Mesothelial cell of epicardium (in vitro differentiated cells): ENCODE results near the gene NFE2L3. TPM values are rescaled to one million over a fixed set of nuclear protein-coding genes. Genes with fewer than 3 reads are reported as not detected.

Source experiments
- DNase-seq, 2 experiments: peaks; one replicate each; pipeline ENCODE4 v3.0.0; 2021; ENCODE audit warnings: low spot score in 2 of 2; ENCODE audit not compliant: unreplicated experiment in 2 of 2
- H3K27ac Mint-ChIP-seq: 2 replicates; pipeline ENCODE4 v1.8.0; 2021; ENCODE audit warnings: mixed read lengths
- H3K27me3 Mint-ChIP-seq: 2 replicates; pipeline ENCODE4 v1.8.0; 2021; ENCODE audit warnings: low read depth, mixed read lengths
- H3K36me3 Mint-ChIP-seq: 2 replicates; pipeline ENCODE4 v1.8.0; 2021; ENCODE audit warnings: mixed read lengths
- H3K4me1 Mint-ChIP-seq: 2 replicates; pipeline ENCODE4 v1.8.0; 2021; ENCODE audit warnings: mixed read lengths
- H3K4me3 Mint-ChIP-seq: 2 replicates; pipeline ENCODE4 v1.8.0; 2021; ENCODE audit warnings: mild to moderate bottlenecking, moderate library complexity, mixed read lengths
- H3K9me3 Mint-ChIP-seq: 2 replicates; pipeline ENCODE4 v1.8.0; 2021; ENCODE audit warnings: mixed read lengths
- total RNA-seq: library from RNA; stranded (reverse); gene quantifications from 3 replicates; pipeline ENCODE4 v1.2.1, GENCODE V29; 2021
- TF ChIP-seq, protein P1 (sequence below): fragments of 200-600 bp; sonication (generic); IDR thresholded peaks from one replicate; pipeline ENCODE4 v1.5.0; 2021; ENCODE audit warnings: antibody characterized with exemption; ENCODE audit not compliant: unreplicated experiment

Gene NFE2L3
- total RNA-seq, 1 donor from 2014 or later, result 11.8 TPM

DNA sequence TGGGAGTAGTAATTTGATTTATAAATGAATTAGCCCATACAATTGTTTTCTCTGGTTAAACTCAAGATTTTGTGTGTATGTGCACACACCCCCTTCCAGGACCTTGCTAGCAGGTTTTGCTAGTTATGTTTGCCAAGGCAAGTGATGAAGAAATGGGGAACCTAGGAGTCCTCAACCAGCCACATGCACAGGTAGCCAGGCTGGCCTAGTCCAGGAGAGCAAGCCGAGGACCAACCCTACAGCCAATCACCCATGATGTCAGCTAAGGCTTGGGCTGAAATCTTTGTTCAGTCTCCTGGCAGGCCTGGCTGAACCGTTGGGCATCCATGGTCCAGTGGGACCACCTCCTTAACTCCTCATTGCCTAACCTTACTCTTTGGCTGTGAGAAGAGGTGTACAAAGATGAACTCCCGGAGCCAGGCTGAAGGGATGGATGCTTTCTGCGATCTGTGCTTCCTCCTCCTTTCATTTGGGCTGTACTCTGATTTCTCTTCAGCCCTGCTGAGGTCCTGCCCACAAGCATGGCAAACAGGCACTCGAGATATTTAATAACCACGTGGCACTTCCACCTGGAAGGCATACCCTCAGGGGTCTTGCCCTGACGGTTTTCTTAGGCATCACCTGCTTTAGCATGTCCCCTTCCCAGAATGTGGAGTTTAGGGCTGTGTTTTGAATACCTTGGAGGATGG is 26.4 kb downstream of the NFE2L3 start:
- Mint-ChIP-seq H3K36me3 (peaks cover 6% of the 10 kb centered on the region), H3K4me1 (peaks cover 7% of the 10 kb centered on the region), H3K9me3 (no peaks in the 10 kb centered on the region), H3K27me3 (no peaks in the 10 kb centered on the region), H3K4me3 (no peak overlapping the region), H3K27ac (no peak overlapping the region)
- DNase-seq, result no peak
- TF ChIP-seq, protein P1, sequence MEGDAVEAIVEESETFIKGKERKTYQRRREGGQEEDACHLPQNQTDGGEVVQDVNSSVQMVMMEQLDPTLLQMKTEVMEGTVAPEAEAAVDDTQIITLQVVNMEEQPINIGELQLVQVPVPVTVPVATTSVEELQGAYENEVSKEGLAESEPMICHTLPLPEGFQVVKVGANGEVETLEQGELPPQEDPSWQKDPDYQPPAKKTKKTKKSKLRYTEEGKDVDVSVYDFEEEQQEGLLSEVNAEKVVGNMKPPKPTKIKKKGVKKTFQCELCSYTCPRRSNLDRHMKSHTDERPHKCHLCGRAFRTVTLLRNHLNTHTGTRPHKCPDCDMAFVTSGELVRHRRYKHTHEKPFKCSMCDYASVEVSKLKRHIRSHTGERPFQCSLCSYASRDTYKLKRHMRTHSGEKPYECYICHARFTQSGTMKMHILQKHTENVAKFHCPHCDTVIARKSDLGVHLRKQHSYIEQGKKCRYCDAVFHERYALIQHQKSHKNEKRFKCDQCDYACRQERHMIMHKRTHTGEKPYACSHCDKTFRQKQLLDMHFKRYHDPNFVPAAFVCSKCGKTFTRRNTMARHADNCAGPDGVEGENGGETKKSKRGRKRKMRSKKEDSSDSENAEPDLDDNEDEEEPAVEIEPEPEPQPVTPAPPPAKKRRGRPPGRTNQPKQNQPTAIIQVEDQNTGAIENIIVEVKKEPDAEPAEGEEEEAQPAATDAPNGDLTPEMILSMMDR, result no peak

DNA sequence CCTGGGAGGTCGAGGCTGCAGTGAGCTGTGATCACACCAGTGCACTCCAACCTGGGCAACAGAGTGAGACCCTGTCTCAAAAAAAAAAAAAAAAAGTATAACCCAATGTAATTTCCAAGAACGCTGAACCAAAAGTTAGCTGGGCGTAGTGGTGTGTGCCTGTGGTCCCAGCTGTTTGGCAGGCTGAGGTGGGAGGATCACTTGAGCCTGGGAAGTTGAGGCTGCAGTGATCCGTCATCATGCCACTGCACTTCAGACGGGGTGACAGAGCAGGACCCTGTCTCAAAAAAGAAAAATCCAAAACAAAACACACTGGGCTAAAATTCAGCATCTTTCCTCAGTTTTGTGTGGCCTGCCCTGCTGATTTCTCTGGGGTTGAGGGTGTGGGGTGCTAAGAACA is 27.4 kb downstream of the NFE2L3 start:
- DNase-seq, result no peak
- Mint-ChIP-seq H3K36me3 (peaks cover 6% of the 10 kb centered on the region), H3K27me3 (no peaks in the 10 kb centered on the region), H3K4me1 (peaks cover 11% of the 10 kb centered on the region), H3K27ac (no peak overlapping the region), H3K4me3 (no peak overlapping the region), H3K9me3 (no peaks in the 10 kb centered on the region)
- TF ChIP-seq, protein P1, result no peak

DNA sequence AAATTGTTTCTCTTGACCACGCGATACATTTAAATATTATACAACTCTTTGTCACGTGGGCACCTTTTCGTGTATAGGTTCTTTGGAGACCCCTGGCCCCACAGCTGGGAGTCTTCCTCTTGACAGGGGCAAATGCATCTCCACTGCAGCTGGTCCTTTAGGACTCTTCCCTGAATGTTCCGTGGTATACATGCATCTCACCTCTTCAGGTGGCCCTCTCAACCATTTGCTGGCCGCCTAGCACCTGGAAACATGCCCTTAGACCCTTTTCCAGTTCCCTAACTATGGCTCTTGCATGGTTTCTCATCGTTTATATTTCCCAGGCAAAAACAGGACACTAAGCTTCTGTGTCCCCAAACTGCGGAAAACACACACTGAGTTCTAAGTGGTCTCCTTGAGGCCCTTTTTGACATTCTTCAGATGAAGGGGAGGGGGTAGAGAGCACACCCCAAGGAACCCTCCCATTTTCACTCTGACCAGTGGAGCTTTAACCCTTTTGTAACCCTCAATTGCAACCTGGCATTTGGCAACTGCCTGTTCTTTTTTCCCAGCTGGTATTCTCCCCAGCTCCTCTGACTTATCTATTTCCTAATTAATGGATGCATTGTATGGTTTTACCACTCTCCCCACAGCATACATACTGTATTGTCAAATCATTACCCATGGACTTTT is 28.0 kb downstream of the NFE2L3 start:
- no peak overlapping the region for H3K27ac Mint-ChIP-seq
- no peak overlapping the region for H3K4me3 Mint-ChIP-seq
- peaks cover 11% of the 10 kb centered on the region for H3K4me1 Mint-ChIP-seq
- H3K27me3 Mint-ChIP-seq, result no peaks in the 10 kb centered on the region
- no peaks in the 10 kb centered on the region for H3K9me3 Mint-ChIP-seq
- DNase-seq, result no peak
- TF ChIP-seq, protein P1, result no peak
- H3K36me3 Mint-ChIP-seq, result peaks cover 6% of the 10 kb centered on the region

DNA sequence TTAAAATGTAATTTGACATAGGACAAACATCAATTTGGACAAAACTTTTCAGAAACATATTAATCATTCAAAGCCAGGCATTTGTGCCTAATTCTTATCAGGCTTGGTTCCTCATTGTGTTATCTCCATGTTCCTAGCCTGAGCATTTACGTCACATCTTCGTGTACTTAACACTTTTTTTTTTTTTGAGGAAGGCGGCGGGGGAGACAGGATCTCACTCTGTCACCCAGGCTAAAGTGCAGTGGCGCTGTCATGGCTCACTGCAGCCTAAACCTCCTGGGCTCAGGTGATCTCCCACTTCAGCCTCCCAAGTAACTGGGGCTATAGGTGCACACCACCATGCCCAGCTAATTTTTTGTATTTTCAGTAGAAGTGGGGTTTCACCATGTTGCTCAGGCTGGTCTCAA is 28.8 kb downstream of the NFE2L3 start:
- H3K27ac Mint-ChIP-seq, result no peak overlapping the region
- peaks cover 11% of the 10 kb centered on the region for H3K4me1 Mint-ChIP-seq
- no peaks in the 10 kb centered on the region for H3K9me3 Mint-ChIP-seq
- no peak for DNase-seq
- TF ChIP-seq, protein P1, result no peak
- no peak overlapping the region for H3K4me3 Mint-ChIP-seq
- no peaks in the 10 kb centered on the region for H3K27me3 Mint-ChIP-seq
- peaks cover 6% of the 10 kb centered on the region for H3K36me3 Mint-ChIP-seq

DNA sequence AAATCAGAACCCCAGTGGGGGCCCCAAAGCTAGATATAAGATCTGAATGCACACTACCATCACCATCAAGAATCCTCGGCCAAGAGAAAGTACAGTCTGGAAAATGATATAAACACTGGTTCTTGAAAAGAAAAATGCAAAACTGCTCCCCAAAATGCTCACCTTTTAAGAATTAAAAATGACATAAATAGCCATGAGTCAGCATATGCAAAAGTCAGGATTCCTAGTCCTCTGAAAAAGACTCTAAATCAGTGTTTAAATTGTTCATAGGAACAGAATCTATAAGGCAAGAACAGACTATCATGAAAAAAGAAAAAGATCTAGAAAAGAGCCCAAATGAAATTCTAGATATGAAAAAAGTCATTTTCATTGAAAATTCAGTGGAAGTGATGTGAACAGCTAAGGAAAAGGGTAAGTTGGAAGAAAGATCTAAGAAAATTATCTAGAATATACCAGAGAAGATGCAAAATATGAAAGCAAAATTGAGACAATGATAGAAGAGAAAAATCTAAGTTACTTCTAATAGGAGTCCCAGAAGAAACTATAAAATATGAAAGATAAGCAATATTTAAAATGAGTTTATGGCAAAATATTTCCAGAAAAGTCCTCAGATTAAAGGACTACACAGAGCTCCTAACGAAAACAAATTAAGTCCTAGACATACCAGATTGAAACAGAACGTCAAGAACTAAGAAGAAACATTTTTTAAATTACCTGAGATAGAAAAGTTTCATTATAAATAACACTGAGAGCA is 29.7 kb downstream of the NFE2L3 start:
- H3K4me1 Mint-ChIP-seq, result peaks cover 11% of the 10 kb centered on the region
- H3K27ac Mint-ChIP-seq, result no peak overlapping the region
- DNase-seq, result no peak
- peaks cover 6% of the 10 kb centered on the region for H3K36me3 Mint-ChIP-seq
- no peak overlapping the region for H3K4me3 Mint-ChIP-seq
- H3K9me3 Mint-ChIP-seq, result no peaks in the 10 kb centered on the region
- H3K27me3 Mint-ChIP-seq, result no peaks in the 10 kb centered on the region
- TF ChIP-seq, protein P1, result no peak
